Trophoblast cell (in vitro differentiated cells and primary cell): ENCODE results near the gene LDLRAD3.

Experiments used
- DNase-seq, 2 donors: peaks; one replicate each; pipeline ENCODE4 v3.0.0-alpha.2; 2016
- H2AFZ ChIP-seq: 2 replicates; pipeline ENCODE4 v1.6.1; 2013; ENCODE audit warnings: low read length, moderate library complexity, mild to moderate bottlenecking; ENCODE audit not compliant: insufficient read depth, poor library complexity
- H2AK5ac ChIP-seq: 2 replicates; pipeline ENCODE4 v1.6.1; 2013; ENCODE audit warnings: mild to moderate bottlenecking, low read length
- H2BK120ac ChIP-seq: 2 replicates; pipeline ENCODE4 v1.6.1; 2013; ENCODE audit warnings: low read length, mild to moderate bottlenecking, moderate library complexity; ENCODE audit not compliant: insufficient read depth, poor library complexity
- H2BK12ac ChIP-seq: 2 replicates; pipeline ENCODE4 v1.6.1; 2013; ENCODE audit warnings: mild to moderate bottlenecking, low read length, moderate library complexity
- H2BK5ac ChIP-seq: 2 replicates; pipeline ENCODE4 v1.6.1; 2013; ENCODE audit warnings: low read length, low read depth, moderate library complexity, mild to moderate bottlenecking; ENCODE audit not compliant: poor library complexity
- H3K14ac ChIP-seq: 2 replicates; pipeline ENCODE4 v1.6.1; 2013; ENCODE audit warnings: mild to moderate bottlenecking, low read length
- H3K18ac ChIP-seq: 2 replicates; pipeline ENCODE4 v1.6.1; 2013; ENCODE audit warnings: mild to moderate bottlenecking, low read length
- H3K23ac ChIP-seq: 2 replicates; pipeline ENCODE4 v1.6.1; 2013; ENCODE audit warnings: low read length
- H3K27ac ChIP-seq: 2 replicates; pipeline ENCODE4 v1.5.1; 2013; ENCODE audit warnings: low read depth, mild to moderate bottlenecking, inconsistent platforms, low read length, moderate library complexity
- H3K27me3 ChIP-seq: 2 replicates; pipeline ENCODE4 v1.6.1; 2013; ENCODE audit warnings: inconsistent platforms, mild to moderate bottlenecking, low read length, moderate library complexity; ENCODE audit not compliant: insufficient read depth
- H3K36me3 ChIP-seq, 2 experiments: 1 replicate in 1 of 2; 2 replicates in 1 of 2; pipeline ENCODE4 v1.6.1; 2013; ENCODE audit warnings: low read length in 2 of 2, mild to moderate bottlenecking in 2 of 2, moderate library complexity in 1 of 2; ENCODE audit not compliant: insufficient read depth in 2 of 2, control insufficient read depth in 1 of 2
- H3K4ac ChIP-seq: 2 replicates; pipeline ENCODE4 v1.6.1; 2013; ENCODE audit warnings: low read depth, mild to moderate bottlenecking, low read length, moderate library complexity
- H3K4me1 ChIP-seq, 2 experiments: 1 replicate in 1 of 2; 2 replicates in 1 of 2; pipeline ENCODE4 v1.6.1; 2013; ENCODE audit warnings: low read length in 2 of 2, mild to moderate bottlenecking in 2 of 2, moderate library complexity in 1 of 2; ENCODE audit not compliant: insufficient read depth in 2 of 2, control insufficient read depth in 1 of 2
- H3K4me2 ChIP-seq: 2 replicates; pipeline ENCODE4 v1.6.1; 2013; ENCODE audit warnings: inconsistent platforms, mild to moderate bottlenecking, low read length, moderate library complexity
- H3K4me3 ChIP-seq: 2 replicates; pipeline ENCODE4 v1.5.1; 2013; ENCODE audit warnings: mild to moderate bottlenecking, low read depth, low read length, inconsistent platforms
- H3K79me1 ChIP-seq: one replicate; pipeline ENCODE4 v1.6.1; 2013; ENCODE audit warnings: low read length
- H3K79me2 ChIP-seq: 2 replicates; pipeline ENCODE4 v1.6.1; 2013; ENCODE audit warnings: low read length, mild to moderate bottlenecking; ENCODE audit not compliant: control insufficient read depth, insufficient read depth, poor library complexity
- H3K9ac ChIP-seq: 2 replicates; pipeline ENCODE4 v1.6.1; 2013; ENCODE audit warnings: mild to moderate bottlenecking, low read length
- H3K9me3 ChIP-seq: 2 replicates; pipeline ENCODE4 v1.6.1; 2013; ENCODE audit warnings: low read depth, mild to moderate bottlenecking, control low read depth, inconsistent platforms, low read length; ENCODE audit not compliant: insufficient read depth
- H4K12ac ChIP-seq: 2 replicates; pipeline ENCODE4 v1.6.1; 2013; ENCODE audit warnings: low read depth, mild to moderate bottlenecking, low read length, moderate library complexity
- H4K8ac ChIP-seq: 2 replicates; pipeline ENCODE4 v1.6.1; 2013; ENCODE audit warnings: low read depth, mild to moderate bottlenecking, low read length, moderate library complexity
- H4K91ac ChIP-seq: one replicate; pipeline ENCODE4 v1.6.1; 2013; ENCODE audit warnings: low read depth, mild to moderate bottlenecking, low read length, moderate library complexity
- WGBS: extraction: QIAGEN DNeasy Blood & Tissue Kit; methylation state at CpG from one replicate; pipeline ENCODE4 v1.1.7; 2013; ENCODE audit warnings: missing lambda C conversion rate; ENCODE audit not compliant: insufficient read length, insufficient coverage; ENCODE audit errors: extremely low coverage; 5-methylcytosine and 5-hydroxymethylcytosine counted together

The LDLRAD3 gene

DNA sequence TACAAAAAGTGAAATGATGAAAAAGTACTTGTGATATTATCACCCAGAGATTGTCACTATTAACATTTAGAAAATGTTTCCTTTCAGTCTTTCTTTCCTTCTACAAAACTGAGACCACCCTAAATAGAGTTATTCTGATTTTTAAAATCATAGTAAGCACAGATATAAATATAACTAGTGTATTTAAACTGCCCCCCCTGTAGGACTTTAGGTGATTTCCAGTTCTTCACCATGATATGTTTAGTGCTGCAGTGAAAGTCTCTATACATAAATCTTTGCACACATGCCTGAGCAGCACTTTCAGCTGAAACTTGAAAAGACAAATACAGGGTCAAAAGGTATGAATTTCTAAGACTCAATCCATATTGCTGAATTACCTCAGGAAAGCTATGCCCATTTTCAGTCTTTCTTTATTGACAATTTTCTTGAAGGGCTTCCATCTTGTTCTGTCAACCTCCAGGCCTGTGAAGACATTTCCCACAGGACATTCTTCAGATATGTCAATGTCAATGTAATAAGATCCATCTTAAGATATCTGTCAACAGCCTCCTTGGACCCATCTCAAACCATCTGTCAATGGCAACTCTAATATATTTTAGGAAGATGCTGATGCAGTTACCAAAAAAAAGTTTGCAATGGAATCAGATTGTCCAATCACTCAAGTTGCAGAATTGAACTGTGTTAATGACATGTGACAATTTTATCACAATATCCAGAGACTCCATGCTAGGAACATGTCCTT, 30.8 kb upstream of the LDLRAD3 start:
- Histone ChIP-seq H3K4me2 (no peak overlapping the region), H2AK5ac (no peak overlapping the region), H3K4ac (no peak overlapping the region), H3K4me3 (no peak overlapping the region), H3K18ac (no peak overlapping the region), H2BK120ac (no peak overlapping the region), H2BK12ac (no peak overlapping the region), H4K12ac (no peak overlapping the region), H3K79me2 (no peaks in the 10 kb centered on the region), H4K8ac (no peak overlapping the region), H2AFZ (no peak overlapping the region), H4K91ac (no peak overlapping the region), H3K36me3 (no peaks in the 10 kb centered on the region), H3K79me1 (no peaks in the 10 kb centered on the region), H3K27ac (no peak overlapping the region), H3K23ac (no peak overlapping the region), H3K9ac (no peak overlapping the region), H3K14ac (no peak overlapping the region), H2BK5ac (no peak overlapping the region), H3K27me3 (no peaks in the 10 kb centered on the region), H3K4me1 (no peaks in the 10 kb centered on the region), H3K9me3 (no peaks in the 10 kb centered on the region)
- DNase-seq, result no peak

DNA sequence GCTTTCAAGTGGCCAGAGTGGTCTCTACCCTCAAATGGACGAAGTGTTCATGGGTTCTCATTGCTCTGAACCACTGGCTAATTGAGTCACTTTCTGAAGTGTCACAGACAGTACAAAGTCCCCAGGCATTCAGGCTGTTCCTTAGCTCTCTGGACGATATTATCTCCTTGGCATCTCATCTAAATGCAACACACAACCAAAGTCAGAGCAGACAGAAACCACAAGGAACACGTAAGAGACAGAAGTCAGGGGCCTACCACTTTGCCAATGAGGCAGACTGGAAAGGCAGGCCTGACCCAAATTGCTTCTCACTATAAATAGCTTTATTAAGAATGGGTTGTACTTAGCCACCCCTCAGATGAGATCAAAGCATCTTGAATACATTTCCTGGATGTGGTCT, 29.0 kb upstream of the LDLRAD3 start:
- H4K12ac ChIP-seq, result no peak overlapping the region
- no peak overlapping the region for H2AK5ac ChIP-seq
- no peak overlapping the region for H2AFZ ChIP-seq
- no peak overlapping the region for H3K4me3 ChIP-seq
- no peak overlapping the region for H3K18ac ChIP-seq
- no peak overlapping the region for H4K91ac ChIP-seq
- no peak overlapping the region for H3K4me2 ChIP-seq
- no peak overlapping the region for H3K23ac ChIP-seq
- H4K8ac ChIP-seq, result no peak overlapping the region
- H2BK5ac ChIP-seq, result no peak overlapping the region
- H3K4me1 ChIP-seq, result no peaks in the 10 kb centered on the region
- H3K9me3 ChIP-seq, result no peaks in the 10 kb centered on the region
- H3K36me3 ChIP-seq, result no peaks in the 10 kb centered on the region
- H3K27ac ChIP-seq, result no peak overlapping the region
- H3K79me2 ChIP-seq, result no peaks in the 10 kb centered on the region
- H3K14ac ChIP-seq, result no peak overlapping the region
- H3K79me1 ChIP-seq, result no peaks in the 10 kb centered on the region
- no peak for DNase-seq
- H3K27me3 ChIP-seq, result no peaks in the 10 kb centered on the region
- no peak overlapping the region for H3K9ac ChIP-seq
- H2BK120ac ChIP-seq, result no peak overlapping the region
- H3K4ac ChIP-seq, result no peak overlapping the region
- WGBS, result no CpG with 5 or more reads among the region's 3 CpGs
- H2BK12ac ChIP-seq, result no peak overlapping the region

DNA sequence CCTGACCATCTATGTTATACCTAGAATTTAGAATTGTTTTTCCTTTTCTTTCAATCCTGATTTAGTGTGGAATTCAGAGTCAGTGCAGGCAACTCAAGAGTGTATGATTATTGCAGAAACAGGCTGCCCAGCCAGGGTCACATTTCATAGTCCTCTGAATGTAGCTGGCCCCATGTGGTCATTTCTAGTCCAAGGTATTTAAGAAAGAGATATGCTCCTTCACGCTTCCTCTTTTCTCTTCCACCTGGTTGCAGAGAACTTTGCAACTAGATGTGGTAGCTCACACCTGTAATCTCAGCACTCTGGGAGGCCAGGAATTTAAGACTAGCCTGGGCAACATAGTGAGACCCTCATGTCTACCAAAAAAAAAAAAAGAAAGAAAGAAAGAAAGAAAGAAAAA, 27.6 kb upstream of the LDLRAD3 start:
- no peak overlapping the region for H3K23ac ChIP-seq
- no CpG with 5 or more reads among the region's 1 CpG for WGBS

DNA sequence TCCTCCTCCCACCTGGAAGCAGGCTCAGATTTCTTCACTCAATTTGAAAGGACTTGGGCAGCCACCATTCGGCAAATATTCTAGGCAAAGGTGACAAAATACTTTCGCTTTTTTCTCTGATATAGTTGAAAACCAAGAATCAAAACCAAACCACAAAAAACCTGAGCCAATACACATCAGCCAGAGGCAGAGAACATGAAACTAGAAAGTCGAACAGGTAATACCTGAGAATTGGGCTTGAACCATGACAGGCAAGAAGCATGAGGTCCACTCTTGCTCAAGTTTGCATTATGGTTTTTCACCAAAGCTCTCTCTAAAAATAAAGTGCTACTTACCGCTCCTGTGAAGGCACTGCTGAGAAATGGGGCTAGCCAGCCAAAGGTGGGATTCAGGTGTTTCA, 26.2 kb upstream of the LDLRAD3 start:
- Histone ChIP-seq H3K18ac (no peak overlapping the region), H2AFZ (no peak overlapping the region), H4K12ac (no peak overlapping the region), H3K4me3 (no peak overlapping the region), H4K91ac (no peak overlapping the region), H3K23ac (no peak overlapping the region), H3K9me3 (no peaks in the 10 kb centered on the region), H3K36me3 (no peaks in the 10 kb centered on the region), H3K79me1 (no peaks in the 10 kb centered on the region), H3K27ac (no peak overlapping the region), H3K4me2 (no peak overlapping the region), H2BK12ac (no peak overlapping the region), H3K4ac (no peak overlapping the region), H2AK5ac (no peak overlapping the region), H2BK120ac (no peak overlapping the region), H2BK5ac (no peak overlapping the region), H3K14ac (no peak overlapping the region), H4K8ac (no peak overlapping the region), H3K9ac (no peak overlapping the region), H3K4me1 (no peaks in the 10 kb centered on the region), H3K79me2 (no peaks in the 10 kb centered on the region), H3K27me3 (no peaks in the 10 kb centered on the region)
- WGBS, result no CpG with 5 or more reads among the region's 4 CpGs
- no peak for DNase-seq

More for the DNA sequence above, 27.6 kb upstream of the LDLRAD3 start:
- Histone ChIP-seq H3K27ac (no peak overlapping the region), H3K79me1 (no peaks in the 10 kb centered on the region), H2BK12ac (no peak overlapping the region), H4K8ac (no peak overlapping the region), H3K79me2 (no peaks in the 10 kb centered on the region), H4K91ac (no peak overlapping the region), H3K4me3 (no peak overlapping the region), H3K4me1 (no peaks in the 10 kb centered on the region), H3K27me3 (no peaks in the 10 kb centered on the region), H3K18ac (no peak overlapping the region), H3K14ac (no peak overlapping the region), H2BK5ac (no peak overlapping the region), H2BK120ac (no peak overlapping the region), H3K4ac (no peak overlapping the region), H3K36me3 (no peaks in the 10 kb centered on the region), H4K12ac (no peak overlapping the region), H2AK5ac (no peak overlapping the region), H3K9ac (no peak overlapping the region), H3K9me3 (no peaks in the 10 kb centered on the region), H3K4me2 (no peak overlapping the region), H2AFZ (no peak overlapping the region)
- DNase-seq, result no peak
